HCT116 (cell line): Measurements from ENCODE around the gene ANKRD24. TPM values are rescaled to one million over a fixed set of nuclear protein-coding genes. Genes with fewer than 3 reads are reported as not detected.

Source experiments
- ATAC-seq: fragments of 200-7000 bp; cut with Tn5 transposase; 2 replicates; pipeline ENCODE4 v1.9.1; 2020; ENCODE audit warnings: mild to moderate bottlenecking, moderate library complexity
- BruUV-seq: library from RNA; stranded (reverse); fragments of 400-500 nt; replicated peaks from 2 replicates; lab custom pipeline; 2021; lab: Mats Ljungman, UMichigan
- CTCF ChIA-PET: fragments of 300-600 bp; sonication (Branson Sonifier 250); formaldehyde crosslinking; loops from one replicate; lab custom pipeline; 2021; ENCODE audit warnings: antibody characterized with exemption; lab: Charles Lee
- POLR2A ChIA-PET: fragments of 300-600, 350-600 bp; sonication (Branson Sonifier 250); formaldehyde crosslinking; loops from one replicate; lab custom pipeline; 2021; ENCODE audit warnings: antibody characterized with exemption; lab: Charles Lee
- RAD21 ChIA-PET, 2 experiments: fragments of 300-600 bp; sonication (Branson Sonifier 250); formaldehyde crosslinking; loops; one replicate each; lab custom pipeline; 2023; ENCODE audit warnings: low total read pairs in 2 of 2; ENCODE audit not compliant: uncharacterized antibody in 2 of 2, unreplicated experiment in 2 of 2, low non-redundant PET in 1 of 2; lab: Charles Lee
- DNase-seq: peaks from one replicate; pipeline ENCODE4 v3.0.0-alpha.2; 2010; ENCODE audit warnings: low read depth, low spot score
- H2AFZ ChIP-seq: fragments of 200-600 bp; shearing (Covaris generic), sonication (generic); 2 replicates; pipeline ENCODE4 v1.6.1; 2017; ENCODE audit warnings: low read depth, mixed run types, mixed read lengths, antibody characterized with exemption, low read length; ENCODE audit not compliant: poor library complexity, severe bottlenecking
- H3K27ac ChIP-seq: 2 replicates; pipeline ENCODE4 v1.5.1; 2012; ENCODE audit warnings: low read depth, low read length
- H3K27me3 ChIP-seq: fragments of 200-600 bp; sonication (generic); 2 replicates; pipeline ENCODE4 v1.6.1; 2016; ENCODE audit warnings: mixed run types, low read length, mixed read lengths; ENCODE audit not compliant: insufficient read depth
- H3K36me3 ChIP-seq, 2 experiments: fragments of 200-500 bp in 1 of 2; fragments of 200-600 bp in 1 of 2; sonication (Bioruptor generic) in 1 of 2; sonication (generic) in 1 of 2; 2 replicates each; pipeline versions ENCODE4 v1.5.1 to v1.6.1; 2014 to 2016; ENCODE audit warnings: low read length in 2 of 2, inconsistent platforms in 1 of 2, mixed read lengths in 1 of 2, mixed run types in 1 of 2; ENCODE audit not compliant: insufficient read depth in 2 of 2, control insufficient read depth in 1 of 2
- H3K4me1 ChIP-seq, 2 experiments: fragments of 200-600 bp in 1 of 2; sonication (generic) in 1 of 2; 2 replicates each; pipeline versions ENCODE4 v1.5.1 to v1.6.1; 2012 to 2017; ENCODE audit warnings: low read length in 2 of 2, inconsistent platforms in 1 of 2, mild to moderate bottlenecking in 1 of 2, mixed read lengths in 1 of 2, mixed run types in 1 of 2, moderate library complexity in 1 of 2; ENCODE audit not compliant: insufficient read depth in 2 of 2, control insufficient read depth in 1 of 2
- H3K4me2 ChIP-seq: fragments of 200-600 bp; sonication (generic); 2 replicates; pipeline ENCODE4 v1.6.1; 2017; ENCODE audit warnings: mixed run types, low read length, mixed read lengths
- H3K4me3 ChIP-seq, 2 experiments: fragments of 200-600 bp in 1 of 2; sonication (generic) in 1 of 2; replicated peaks in 1 of 2; 2 replicates each; pipeline ENCODE4 v1.5.1; 2011 to 2016; ENCODE audit warnings: low read length in 2 of 2, control low read depth in 1 of 2, low read depth in 1 of 2, mild to moderate bottlenecking in 1 of 2, mixed read lengths in 1 of 2, mixed run types in 1 of 2
- H3K79me2 ChIP-seq: fragments of 200-600 bp; sonication (generic); 2 replicates; pipeline ENCODE4 v1.6.1; 2017; ENCODE audit warnings: mild to moderate bottlenecking, mixed run types, low read length, moderate library complexity, mixed read lengths; ENCODE audit not compliant: insufficient read depth
- H3K9ac ChIP-seq: fragments of 200-600 bp; sonication (generic); 2 replicates; pipeline ENCODE4 v1.6.1; 2016; ENCODE audit warnings: low read length, mixed read lengths
- H3K9me2 ChIP-seq: fragments of 200-600 bp; sonication (generic), shearing (Covaris generic); 2 replicates; pipeline ENCODE4 v1.6.1; 2017; ENCODE audit warnings: mixed run types, mild to moderate bottlenecking, moderate library complexity; ENCODE audit not compliant: insufficient read depth
- H3K9me3 ChIP-seq, 2 experiments: fragments of 200-500 bp in 1 of 2; fragments of 200-600 bp in 1 of 2; sonication (Bioruptor generic) in 1 of 2; sonication (generic) in 1 of 2; 2 replicates each; pipeline ENCODE4 v1.6.1; 2014 to 2017; ENCODE audit warnings: low read length in 2 of 2, mixed read lengths in 2 of 2, inconsistent platforms in 1 of 2, low read depth in 1 of 2, mild to moderate bottlenecking in 1 of 2, mixed run types in 1 of 2, moderate library complexity in 1 of 2; ENCODE audit not compliant: control insufficient read depth in 1 of 2, insufficient read depth in 1 of 2
- H4K20me1 ChIP-seq: fragments of 200-600 bp; sonication (generic), shearing (Covaris generic); 2 replicates; pipeline ENCODE4 v1.6.1; 2017; ENCODE audit warnings: mixed run types, mild to moderate bottlenecking, moderate library complexity; ENCODE audit not compliant: insufficient read depth
- CBX3 ChIP-seq: IDR thresholded peaks from 2 replicates; pipeline ENCODE4 v1.6.1; 2012; ENCODE audit warnings: low read depth
- CEBPB ChIP-seq: IDR thresholded peaks from 2 replicates; pipeline ENCODE4 v1.6.1; 2012; ENCODE audit warnings: low read depth
- EZH2 ChIP-seq: fragments of 200-600 bp; sonication (generic); IDR thresholded peaks from 2 replicates; pipeline ENCODE4 v1.6.1; 2017; ENCODE audit warnings: antibody characterized with exemption, mixed run types
- EZH2phosphoT487 ChIP-seq: fragments of 200-600 bp; IDR thresholded peaks from 2 replicates; pipeline ENCODE4 v1.6.1; 2018; ENCODE audit warnings: antibody characterized with exemption, borderline replicate concordance
- JUND ChIP-seq: IDR thresholded peaks from 2 replicates; pipeline ENCODE4 v1.6.1; 2012
- MAX ChIP-seq: IDR thresholded peaks from 2 replicates; pipeline ENCODE4 v1.6.1; 2012
- POLR2AphosphoS5 ChIP-seq: IDR thresholded peaks from 2 replicates; pipeline ENCODE4 v1.6.1; 2011; ENCODE audit warnings: mild to moderate bottlenecking, low read depth, low read length, moderate library complexity
- RAD21 ChIP-seq: IDR thresholded peaks from 2 replicates; pipeline ENCODE4 v1.6.1; 2012; ENCODE audit warnings: low read depth, mild to moderate bottlenecking
- SIN3A ChIP-seq: IDR thresholded peaks from 2 replicates; pipeline ENCODE4 v1.6.1; 2012; ENCODE audit warnings: low read depth
- YY1 ChIP-seq: IDR thresholded peaks from 2 replicates; pipeline ENCODE4 v1.6.1; 2011; ENCODE audit warnings: low read length, low read depth, moderate library complexity, mild to moderate bottlenecking; ENCODE audit not compliant: insufficient replicate concordance; ENCODE audit errors: extremely low read depth
- ZBTB33 ChIP-seq: IDR thresholded peaks from 2 replicates; pipeline ENCODE4 v1.6.1; 2011; ENCODE audit warnings: mild to moderate bottlenecking, low read length, moderate library complexity; ENCODE audit not compliant: insufficient replicate concordance; ENCODE audit errors: extremely low read depth
- ZNF274 ChIP-seq: fragments of 200-500 bp; sonication (Bioruptor generic); IDR thresholded peaks from 2 replicates; pipeline ENCODE4 v1.6.1; 2014; ENCODE audit warnings: mild to moderate bottlenecking, low read depth, low read length, inconsistent platforms
- intact Hi-C: fragments of 100-400 bp; cut with micrococcal nuclease; formaldehyde crosslinking; loops from 2 replicates; pipeline ENCODE4 v1.10.0; 2022
- total RNA-seq: library from RNA; stranded (reverse); gene quantifications from one replicate; pipeline ENCODE4 v1.2.1, GENCODE V29; 2021; ENCODE audit not compliant: unreplicated experiment

ANKRD24 gene
- total RNA-seq, 1 experiment from 2014 or later: 1.7 TPM

- H3K79me2 ChIP-seq: peaks cover 15% of the 10 kb centered on the region
- H3K4me2 ChIP-seq: peak overlapping the region; percentile 94
- H4K20me1 ChIP-seq: no peaks in the 10 kb centered on the region
- TF ChIP-seq EZH2phosphoT487: no peak
- TF ChIP-seq POLR2AphosphoS5: no peak
- TF ChIP-seq ZNF274: no peak
- TF ChIP-seq YY1: no peak
- no peak for TF ChIP-seq RAD21
- TF ChIP-seq CEBPB: no peak
- TF ChIP-seq JUND: no peak
- TF ChIP-seq ZBTB33: no peak
- TF ChIP-seq MAX: no peak; the same call in 1 of the 2 replicates
- no peak for TF ChIP-seq CBX3
- TF ChIP-seq SIN3A: no peak
- no peak for TF ChIP-seq EZH2
- H3K4me3 ChIP-seq: peak overlapping the region; percentile 80 to 98
- ATAC-seq (no peak), DNase-seq (no peak)
- H3K36me3 ChIP-seq: no peaks in the 10 kb centered on the region
- H3K9me3 ChIP-seq: no peaks in the 10 kb centered on the region
- POLR2A ChIA-PET: no interaction called here
- no TSS peak for BruUV-seq
- RAD21 ChIA-PET: no interaction called here
- peaks cover 10 to 21% of the 10 kb centered on the region in 2 experiments for H3K4me1 ChIP-seq
- CTCF ChIA-PET: no interaction called here
- H3K27ac ChIP-seq: peak overlapping the region; percentile 77
- H3K9me2 ChIP-seq: no peaks in the 10 kb centered on the region
- H3K27me3 ChIP-seq: no peaks in the 10 kb centered on the region
- no peak overlapping the region for H2AFZ ChIP-seq
- intact Hi-C loops: loop anchor here (5.0 kb wide), 1 partner anchor 114 kb away; the partner anchor contains the start of gene ZBTB7A
- H3K9ac ChIP-seq: peak overlapping the region; percentile 88
Measured at GRCh38 chr19:4181053-4181508, 1.4 kb upstream of the ANKRD24 start.
